ENCODE results near the gene SLC7A5. TPM values are rescaled to one million over a fixed set of nuclear protein-coding genes. Genes with fewer than 3 reads are reported as not detected.

SLC7A5 gene
- polyA plus RNA-seq, 2 of the 4 experiments (the other 2 are of a cell fraction), result 265 to 972 TPM

- Histone ChIP-seq H3K4me1 (peaks cover 100% of the 10 kb centered on the region), H3K27ac (peak overlapping the region; percentile 97 to 99), H3K4me3 (no peak overlapping the region), H3K4me2 (peak overlapping the region; percentile 79), H3K9me3 (no peaks in the 10 kb centered on the region)
- CTCF ChIA-PET, result interaction anchor here (1.0 to 30.2 kb wide), 9 partner anchors 15 to 57 kb away, joined by 3 to 417 read pairs (median 6); partner anchors contain the start of gene SLC7A5
- TF ChIP-seq MAX (IDR thresholded peaks at IDR 0.05) (peak; percentile 44), RNF2 (IDR thresholded peaks at IDR 0.05; ENCODE audit: borderline replicate concordance, low read depth) (no peak), ESRRA (IDR thresholded peaks at IDR 0.05; ENCODE audit: borderline replicate concordance, low read length) (no peak), TFCP2L1 (CRISPR knock-in tag; IDR thresholded peaks at IDR 0.05) (0 out of 2 replicates have a peak, but pooled peaks have one; percentile 8), CHD2 (IDR thresholded peaks at IDR 0.05; ENCODE audit: low read length, partially characterized antibody) (no peak), NR3C1 (IDR thresholded peaks at IDR 0.05) (no peak), TP53 (CRISPR knock-in tag; IDR thresholded peaks at IDR 0.05) (peak; percentile 75; the same call in 1 of the 2 replicates), RAD21 (conservative IDR thresholded peaks at IDR 0.05 in 1 of 2, IDR thresholded peaks at IDR 0.05 in 1 of 2) (0 out of 5 replicates have a peak, but pooled peaks of 1 of the 2 experiments have one; percentile 11), GATA3 (IDR thresholded peaks at IDR 0.05; ENCODE audit: borderline replicate concordance) (0 out of 2 replicates have a peak, but pooled peaks have one; percentile 1), JUN (IDR thresholded peaks at IDR 0.05) (no peak; a peak in 1 of 5 replicates), ZSCAN20 (CRISPR knock-in tag; IDR thresholded peaks at IDR 0.05) (no peak), RFX5 (IDR thresholded peaks at IDR 0.05) (no peak)
- WGBS (ENCODE audit: missing lambda C conversion rate), result 86% methylated on average over 23 of the region's 23 CpGs
- no peak for ATAC-seq
- FAIRE-seq, result no peak
- POLR2A ChIA-PET, result interaction anchor here (1.8 kb wide), 1 partner anchor 44 kb away, joined by 7 read pairs; no protein-coding TSS in a partner anchor
- peak in 1 of 2 experiments; percentile 52 for DNase-seq (ENCODE audit: low read depth in 1 of 2, low spot score in 1 of 2)
Measured at GRCh38 chr16:87834005-87834667, 35.2 kb downstream of the SLC7A5 start.

GRCh38 chr16:87833548-87833947 lies 35.8 kb downstream of the SLC7A5 start:
- CTCF ChIA-PET, result interaction anchor here (1.3 to 30.2 kb wide), 5 partner anchors 16 to 53 kb away, joined by 3 to 417 read pairs (median 19); partner anchors contain the start of gene SLC7A5

GRCh38 chr16:87832741-87833502 lies 36.4 kb downstream of the SLC7A5 start:
- Histone ChIP-seq H3K27ac (peak overlapping the region; percentile 97 to 99), H3K4me1 (peaks cover 100% of the 10 kb centered on the region), H3K9me3 (no peaks in the 10 kb centered on the region), H3K4me3 (no peak overlapping the region), H3K4me2 (peak overlapping the region; percentile 11; the same call in 2 of the 3 replicates)
- CTCF ChIA-PET, result interaction anchor here (0.7 to 30.2 kb wide), 8 partner anchors 14 to 52 kb away, joined by 3 to 417 read pairs (median 4); partner anchors contain the start of gene SLC7A5
- no peak for ATAC-seq
- 80% methylated on average over 30 of the region's 34 CpGs for WGBS (ENCODE audit: missing lambda C conversion rate)
- FAIRE-seq, result no peak
- DNase-seq (ENCODE audit: low read depth in 1 of 2, low spot score in 1 of 2), result peak in 1 of 2 experiments; percentile 54
- TF ChIP-seq TP53 (CRISPR knock-in tag; IDR thresholded peaks at IDR 0.05) (no peak), HOXA7 (CRISPR knock-in tag; IDR thresholded peaks at IDR 0.05) (peak; percentile 49; the same call in 1 of the 2 replicates), POLR2AphosphoS2 (conservative IDR thresholded peaks at IDR 0.05; ENCODE audit: low read length) (peak; percentile 93; the same call in 1 of the 2 replicates), CTCF (IDR thresholded peaks at IDR 0.05) (no peak), MAX (IDR thresholded peaks at IDR 0.05) (peak; percentile 26; the same call in 1 of the 2 replicates)
- POLR2A ChIA-PET, result interaction anchor here (0.6 to 1.8 kb wide), 3 partner anchors 28 to 54 kb away, joined by 3 to 7 read pairs (median 5); no protein-coding TSS in a partner anchor

More at GRCh38 chr16:87833548-87833947, 35.8 kb downstream of the SLC7A5 start:
- H3K4me1 ChIP-seq, result peaks cover 100% of the 10 kb centered on the region
- H3K4me3 ChIP-seq, result no peak overlapping the region
- POLR2A ChIA-PET, result interaction anchor here (0.6 to 1.8 kb wide), 3 partner anchors 29 to 55 kb away, joined by 3 to 7 read pairs (median 5); no protein-coding TSS in a partner anchor
- no peaks in the 10 kb centered on the region for H3K9me3 ChIP-seq
- FAIRE-seq (no peak), DNase-seq (ENCODE audit: low read depth in 1 of 2, low spot score in 1 of 2) (no peak), ATAC-seq (no peak)
- peak overlapping the region; percentile 97 to 99; a peak in 5 of 6 replicates for H3K27ac ChIP-seq
- TF ChIP-seq POLR2AphosphoS2 (conservative IDR thresholded peaks at IDR 0.05; ENCODE audit: low read length), result peak; percentile 61
- no peak for TF ChIP-seq CBX8 (IDR thresholded peaks at IDR 0.05)
- no peak overlapping the region for H3K4me2 ChIP-seq
- 88% methylated on average over 16 of the region's 16 CpGs for WGBS (ENCODE audit: missing lambda C conversion rate)

All from A549 (cell line).